ENCODE results near the gene TRMT6. TPM values are rescaled to one million over a fixed set of nuclear protein-coding genes. Genes with fewer than 3 reads are reported as not detected.

The TRMT6 gene
- total and polyA plus RNA-seq, 2 donors = 14.8 to 18.9 TPM

- H3K36me3 ChIP-seq (ENCODE audit: control insufficient read depth in 2 of 2, insufficient read depth in 2 of 2, low read length in 1 of 2) = peaks cover 31 to 52% of the 10 kb centered on the region in 2 donors
- DNase-seq (ENCODE audit: low read depth in 6 of 9, low spot score in 9 of 9) = no peak
- no peaks in the 10 kb centered on the region for H3K27me3 ChIP-seq (ENCODE audit: control insufficient read depth in 2 of 2, insufficient read depth in 1 of 2, low read length in 1 of 2)
- no peaks in the 10 kb centered on the region for H3K9me3 ChIP-seq (ENCODE audit: control insufficient read depth in 2 of 2, insufficient read depth in 1 of 2, low read length in 1 of 2)
- no peaks in the 10 kb centered on the region for H3K4me1 ChIP-seq (ENCODE audit: control insufficient read depth in 2 of 2, insufficient read depth in 2 of 2, low read length in 2 of 2)
- no peak overlapping the region for H3K4me3 ChIP-seq (ENCODE audit: low read length in 2 of 2)
- WGBS = 80% methylated on average over 5 of the region's 5 CpGs
- H3K27ac ChIP-seq (ENCODE audit: low read depth in 1 of 2, low read length in 1 of 2) = no peak overlapping the region
These were observed 30.6 kb upstream of the TRMT6 start for GRCh38 chr20:5980720-5981538.

GRCh38 chr20:5979801-5980200, 29.5 kb upstream of the TRMT6 start:
- Histone ChIP-seq H3K27me3 (ENCODE audit: control insufficient read depth in 2 of 2, insufficient read depth in 1 of 2, low read length in 1 of 2) (no peaks in the 10 kb centered on the region), H3K4me3 (ENCODE audit: low read length in 2 of 2) (no peak overlapping the region), H3K4me1 (ENCODE audit: control insufficient read depth in 2 of 2, insufficient read depth in 2 of 2, low read length in 2 of 2) (no peaks in the 10 kb centered on the region), H3K27ac (ENCODE audit: low read depth in 1 of 2, low read length in 1 of 2) (no peak overlapping the region), H3K9me3 (ENCODE audit: control insufficient read depth in 2 of 2, insufficient read depth in 1 of 2, low read length in 1 of 2) (no peaks in the 10 kb centered on the region), H3K36me3 (ENCODE audit: control insufficient read depth in 2 of 2, insufficient read depth in 2 of 2, low read length in 1 of 2) (peaks cover 31 to 52% of the 10 kb centered on the region in 2 donors)
- no peak for DNase-seq (ENCODE audit: low read depth in 6 of 9, low spot score in 9 of 9)
- 99% methylated on average over 4 of the region's 4 CpGs for WGBS

GRCh38 chr20:5977975-5978374, 27.6 kb upstream of the TRMT6 start:
- Histone ChIP-seq H3K9me3 (ENCODE audit: control insufficient read depth in 2 of 2, insufficient read depth in 1 of 2, low read length in 1 of 2) (no peaks in the 10 kb centered on the region), H3K4me1 (ENCODE audit: control insufficient read depth in 2 of 2, insufficient read depth in 2 of 2, low read length in 2 of 2) (no peaks in the 10 kb centered on the region), H3K4me3 (ENCODE audit: low read length in 2 of 2) (no peak overlapping the region), H3K36me3 (ENCODE audit: control insufficient read depth in 2 of 2, insufficient read depth in 2 of 2, low read length in 1 of 2) (peaks cover 37 to 58% of the 10 kb centered on the region in 2 donors), H3K27ac (ENCODE audit: low read depth in 1 of 2, low read length in 1 of 2) (no peak overlapping the region), H3K27me3 (ENCODE audit: control insufficient read depth in 2 of 2, insufficient read depth in 1 of 2, low read length in 1 of 2) (no peaks in the 10 kb centered on the region)
- DNase-seq (ENCODE audit: low read depth in 6 of 9, low spot score in 9 of 9) = no peak
- WGBS = 97% methylated on average over 1 of the region's 1 CpG

GRCh38 chr20:5977223-5977622, 26.9 kb upstream of the TRMT6 start:
- Histone ChIP-seq H3K4me3 (ENCODE audit: low read length in 2 of 2) (no peak overlapping the region), H3K9me3 (ENCODE audit: control insufficient read depth in 2 of 2, insufficient read depth in 1 of 2, low read length in 1 of 2) (no peaks in the 10 kb centered on the region), H3K36me3 (ENCODE audit: control insufficient read depth in 2 of 2, insufficient read depth in 2 of 2, low read length in 1 of 2) (peaks cover 37 to 55% of the 10 kb centered on the region in 2 donors), H3K27me3 (ENCODE audit: control insufficient read depth in 2 of 2, insufficient read depth in 1 of 2, low read length in 1 of 2) (no peaks in the 10 kb centered on the region), H3K27ac (ENCODE audit: low read depth in 1 of 2, low read length in 1 of 2) (no peak overlapping the region), H3K4me1 (ENCODE audit: control insufficient read depth in 2 of 2, insufficient read depth in 2 of 2, low read length in 2 of 2) (no peaks in the 10 kb centered on the region)
- 92% methylated on average over 2 of the region's 2 CpGs for WGBS
- DNase-seq (ENCODE audit: low read depth in 6 of 9, low spot score in 9 of 9) = no peak

GRCh38 chr20:5975778-5976177, 25.4 kb upstream of the TRMT6 start:
- Histone ChIP-seq H3K27me3 (ENCODE audit: control insufficient read depth in 2 of 2, insufficient read depth in 1 of 2, low read length in 1 of 2) (no peaks in the 10 kb centered on the region), H3K4me1 (ENCODE audit: control insufficient read depth in 2 of 2, insufficient read depth in 2 of 2, low read length in 2 of 2) (no peaks in the 10 kb centered on the region), H3K36me3 (ENCODE audit: control insufficient read depth in 2 of 2, insufficient read depth in 2 of 2, low read length in 1 of 2) (peaks cover 34 to 45% of the 10 kb centered on the region in 2 donors), H3K27ac (ENCODE audit: low read depth in 1 of 2, low read length in 1 of 2) (no peak overlapping the region), H3K9me3 (ENCODE audit: control insufficient read depth in 2 of 2, insufficient read depth in 1 of 2, low read length in 1 of 2) (no peaks in the 10 kb centered on the region), H3K4me3 (ENCODE audit: low read length in 2 of 2) (no peak overlapping the region)
- DNase-seq (ENCODE audit: low read depth in 6 of 9, low spot score in 9 of 9) = no peak
- WGBS = 95% methylated on average over 2 of the region's 2 CpGs

- no peaks in the 10 kb centered on the region for H3K9me3 ChIP-seq (ENCODE audit: control insufficient read depth in 2 of 2, insufficient read depth in 1 of 2, low read length in 1 of 2)
- H3K27me3 ChIP-seq (ENCODE audit: control insufficient read depth in 2 of 2, insufficient read depth in 1 of 2, low read length in 1 of 2) = no peaks in the 10 kb centered on the region
- H3K4me3 ChIP-seq (ENCODE audit: low read length in 2 of 2) = no peak overlapping the region
- H3K4me1 ChIP-seq (ENCODE audit: control insufficient read depth in 2 of 2, insufficient read depth in 2 of 2, low read length in 2 of 2) = no peaks in the 10 kb centered on the region
- WGBS = 99% methylated on average over 1 of the region's 1 CpG
- H3K36me3 ChIP-seq (ENCODE audit: control insufficient read depth in 2 of 2, insufficient read depth in 2 of 2, low read length in 1 of 2) = peaks cover 33 to 46% of the 10 kb centered on the region in 2 donors
- no peak overlapping the region for H3K27ac ChIP-seq (ENCODE audit: low read depth in 1 of 2, low read length in 1 of 2)
- no peak for DNase-seq (ENCODE audit: low read depth in 6 of 9, low spot score in 9 of 9)
These were observed 24.2 kb upstream of the TRMT6 start for GRCh38 chr20:5974531-5974930.

- no peak for DNase-seq (ENCODE audit: low read depth in 6 of 9, low spot score in 9 of 9)
- Histone ChIP-seq H3K27me3 (ENCODE audit: control insufficient read depth in 2 of 2, insufficient read depth in 1 of 2, low read length in 1 of 2) (no peaks in the 10 kb centered on the region), H3K9me3 (ENCODE audit: control insufficient read depth in 2 of 2, insufficient read depth in 1 of 2, low read length in 1 of 2) (no peaks in the 10 kb centered on the region), H3K4me3 (ENCODE audit: low read length in 2 of 2) (no peak overlapping the region), H3K36me3 (ENCODE audit: control insufficient read depth in 2 of 2, insufficient read depth in 2 of 2, low read length in 1 of 2) (peaks cover 30 to 40% of the 10 kb centered on the region in 2 donors), H3K27ac (ENCODE audit: low read depth in 1 of 2, low read length in 1 of 2) (no peak overlapping the region), H3K4me1 (ENCODE audit: control insufficient read depth in 2 of 2, insufficient read depth in 2 of 2, low read length in 2 of 2) (no peaks in the 10 kb centered on the region)
- 90% methylated on average over 4 of the region's 4 CpGs for WGBS
These were observed 23.6 kb upstream of the TRMT6 start for GRCh38 chr20:5973971-5974370.

- 98% methylated on average over 2 of the region's 2 CpGs for WGBS
- Histone ChIP-seq H3K36me3 (ENCODE audit: control insufficient read depth in 2 of 2, insufficient read depth in 2 of 2, low read length in 1 of 2) (peaks cover 23 to 36% of the 10 kb centered on the region in 2 donors), H3K27me3 (ENCODE audit: control insufficient read depth in 2 of 2, insufficient read depth in 1 of 2, low read length in 1 of 2) (no peaks in the 10 kb centered on the region), H3K4me3 (ENCODE audit: low read length in 2 of 2) (no peak overlapping the region), H3K27ac (ENCODE audit: low read depth in 1 of 2, low read length in 1 of 2) (no peak overlapping the region), H3K4me1 (ENCODE audit: control insufficient read depth in 2 of 2, insufficient read depth in 2 of 2, low read length in 2 of 2) (no peaks in the 10 kb centered on the region), H3K9me3 (ENCODE audit: control insufficient read depth in 2 of 2, insufficient read depth in 1 of 2, low read length in 1 of 2) (no peaks in the 10 kb centered on the region)
- no peak for DNase-seq (ENCODE audit: low read depth in 6 of 9, low spot score in 9 of 9)
These were observed 22.8 kb upstream of the TRMT6 start for GRCh38 chr20:5973172-5973571.

GRCh38 chr20:5971203-5971602, 20.9 kb upstream of the TRMT6 start:
- Histone ChIP-seq H3K4me1 (ENCODE audit: control insufficient read depth in 2 of 2, insufficient read depth in 2 of 2, low read length in 2 of 2) (no peaks in the 10 kb centered on the region), H3K4me3 (ENCODE audit: low read length in 2 of 2) (no peak overlapping the region), H3K27me3 (ENCODE audit: control insufficient read depth in 2 of 2, insufficient read depth in 1 of 2, low read length in 1 of 2) (no peaks in the 10 kb centered on the region), H3K27ac (ENCODE audit: low read depth in 1 of 2, low read length in 1 of 2) (no peak overlapping the region), H3K9me3 (ENCODE audit: control insufficient read depth in 2 of 2, insufficient read depth in 1 of 2, low read length in 1 of 2) (no peaks in the 10 kb centered on the region), H3K36me3 (ENCODE audit: control insufficient read depth in 2 of 2, insufficient read depth in 2 of 2, low read length in 1 of 2) (peaks cover 14 to 40% of the 10 kb centered on the region in 2 donors)
- DNase-seq (ENCODE audit: low read depth in 6 of 9, low spot score in 9 of 9) = no peak
